ENCODE measurements around the gene CARD6.

The CARD6 gene

GRCh38 chr5:40828690-40829661 is 12.2 kb upstream of the CARD6 start:
- TF ChIP-seq CSRNP3 (CRISPR knock-in tag; IDR thresholded peaks at IDR 0.05) = 0 out of 2 replicates have a peak, but pooled peaks have one; percentile 22
- TF ChIP-seq ZFP30 (CRISPR knock-in tag; IDR thresholded peaks at IDR 0.05) = no peak
- no peak for TF ChIP-seq ZFP3 (CRISPR knock-in tag; IDR thresholded peaks at IDR 0.05)
- peak; percentile 61; the same call in 1 of the 2 replicates for TF ChIP-seq GLIS3 (CRISPR knock-in tag; IDR thresholded peaks at IDR 0.05)
- no peak for TF ChIP-seq ARNTL (CRISPR knock-in tag; IDR thresholded peaks at IDR 0.05; ENCODE audit: borderline replicate concordance, low read depth)
- TF ChIP-seq TSHZ2 (CRISPR knock-in tag; IDR thresholded peaks at IDR 0.05) = no peak
- TF ChIP-seq PPARA (CRISPR knock-in tag; IDR thresholded peaks at IDR 0.05; ENCODE audit: borderline replicate concordance) = no peak
- TF ChIP-seq ZNF8 (CRISPR knock-in tag; IDR thresholded peaks at IDR 0.05) = no peak
- TF ChIP-seq ISL1 (CRISPR knock-in tag; IDR thresholded peaks at IDR 0.05) = no peak
- TF ChIP-seq ESRRG (CRISPR knock-in tag; IDR thresholded peaks at IDR 0.05) = peak; percentile 11; the same call in 1 of the 2 replicates
- TF ChIP-seq OSR1 (CRISPR knock-in tag; IDR thresholded peaks at IDR 0.05) = no peak
- no peak; the same call in 1 of the 2 replicates for TF ChIP-seq RARB (CRISPR knock-in tag; IDR thresholded peaks at IDR 0.05)
- no peak for TF ChIP-seq ZNF70 (CRISPR knock-in tag; IDR thresholded peaks at IDR 0.05)
- no peak for TF ChIP-seq PATZ1 (CRISPR knock-in tag; IDR thresholded peaks at IDR 0.05; ENCODE audit: borderline replicate concordance)
- TF ChIP-seq CREB5 (CRISPR knock-in tag; IDR thresholded peaks at IDR 0.05; ENCODE audit: low read depth) = peak; percentile 56; the same call in 1 of the 2 replicates
- no peak; the same call in 1 of the 2 replicates for TF ChIP-seq TOX (CRISPR knock-in tag; IDR thresholded peaks at IDR 0.05; ENCODE audit: borderline replicate concordance)
- TF ChIP-seq ZNF565 (CRISPR knock-in tag; conservative IDR thresholded peaks at IDR 0.05; ENCODE audit: low read depth) = no peak
- TF ChIP-seq ZC3H10 (CRISPR knock-in tag; IDR thresholded peaks at IDR 0.05) = no peak
- no peak for TF ChIP-seq BACH2 (CRISPR knock-in tag; IDR thresholded peaks at IDR 0.05; ENCODE audit: borderline replicate concordance)
- no peak for TF ChIP-seq TCF4 (CRISPR knock-in tag; IDR thresholded peaks at IDR 0.05; ENCODE audit: borderline replicate concordance)
- no peak for TF ChIP-seq POU6F1 (CRISPR knock-in tag; IDR thresholded peaks at IDR 0.05; ENCODE audit: borderline replicate concordance, low read depth)
- no peak for ATAC-seq

All from SK-N-SH treated with all-trans-retinoic acid at 6 μM for 48 hours (cell line).